WERI-Rb-1 (cell line): ENCODE measurements around the gene HIGD1C.

Experiments used
- DNase-seq: peaks from one replicate; pipeline ENCODE4 v3.0.0-alpha.2; 2020
- H3K27ac ChIP-seq: fragments of 250-450 bp; sonication (Bioruptor Pico); 2 replicates; pipeline ENCODE4 v1.5.1; 2020; ENCODE audit warnings: mild to moderate bottlenecking, moderate library complexity
- H3K27me3 ChIP-seq: fragments of 250-450 bp; sonication (Bioruptor Pico); 2 replicates; pipeline ENCODE4 v1.5.1; 2021; ENCODE audit warnings: mild to moderate bottlenecking, low read depth, moderate library complexity; ENCODE audit not compliant: insufficient read depth, severe bottlenecking
- H3K36me3 ChIP-seq: fragments of 250-450 bp; sonication (Bioruptor Pico); 2 replicates; pipeline ENCODE4 v1.5.1; 2020; ENCODE audit warnings: mild to moderate bottlenecking, moderate library complexity
- H3K4me3 ChIP-seq: 2 replicates; pipeline ENCODE4 v1.5.1; 2011; ENCODE audit warnings: low read depth, mild to moderate bottlenecking, control low read depth, low read length
- H3K9me3 ChIP-seq: fragments of 250-450 bp; sonication (Bioruptor Pico); 2 replicates; pipeline ENCODE4 v1.5.1; 2021; ENCODE audit warnings: mild to moderate bottlenecking, moderate library complexity; ENCODE audit not compliant: severe bottlenecking
- CTCF ChIP-seq: IDR thresholded peaks from 2 replicates; pipeline ENCODE4 v1.5.1; 2011; ENCODE audit warnings: low read depth, mild to moderate bottlenecking, control low read depth, inconsistent platforms, low read length

Gene HIGD1C

GRCh38 chr12:51000245-51000644, 47.9 kb downstream of the HIGD1C start:
- no peak overlapping the region for H3K27ac ChIP-seq
- H3K4me3 ChIP-seq: no peak overlapping the region
- no peaks in the 10 kb centered on the region for H3K27me3 ChIP-seq
- DNase-seq: no peak
- peaks cover 55% of the 10 kb centered on the region for H3K36me3 ChIP-seq
- no peak for TF ChIP-seq CTCF
- H3K9me3 ChIP-seq: no peaks in the 10 kb centered on the region

GRCh38 chr12:51001799-51002198, 49.5 kb downstream of the HIGD1C start:
- Histone ChIP-seq H3K27me3 (no peaks in the 10 kb centered on the region), H3K4me3 (no peak overlapping the region), H3K27ac (no peak overlapping the region), H3K9me3 (no peaks in the 10 kb centered on the region), H3K36me3 (peaks cover 53% of the 10 kb centered on the region)
- TF ChIP-seq CTCF: no peak
- no peak for DNase-seq

GRCh38 chr12:51004504-51004903, 52.2 kb downstream of the HIGD1C start:
- Histone ChIP-seq H3K27me3 (no peaks in the 10 kb centered on the region), H3K36me3 (peaks cover 54% of the 10 kb centered on the region), H3K27ac (no peak overlapping the region), H3K9me3 (no peaks in the 10 kb centered on the region), H3K4me3 (no peak overlapping the region)
- no peak for DNase-seq
- no peak for TF ChIP-seq CTCF

GRCh38 chr12:51005030-51005429, 52.7 kb downstream of the HIGD1C start:
- Histone ChIP-seq H3K9me3 (no peaks in the 10 kb centered on the region), H3K27me3 (no peaks in the 10 kb centered on the region), H3K4me3 (no peak overlapping the region), H3K27ac (no peak overlapping the region), H3K36me3 (peaks cover 50% of the 10 kb centered on the region)
- no peak for TF ChIP-seq CTCF
- no peak for DNase-seq

- H3K4me3 ChIP-seq: no peak overlapping the region
- no peak for TF ChIP-seq CTCF
- no peaks in the 10 kb centered on the region for H3K27me3 ChIP-seq
- peaks cover 46% of the 10 kb centered on the region for H3K36me3 ChIP-seq
- DNase-seq: no peak
- no peaks in the 10 kb centered on the region for H3K9me3 ChIP-seq
- H3K27ac ChIP-seq: no peak overlapping the region
These were observed 53.3 kb downstream of the HIGD1C start for GRCh38 chr12:51005671-51006070.

- no peaks in the 10 kb centered on the region for H3K27me3 ChIP-seq
- no peak for DNase-seq
- TF ChIP-seq CTCF: no peak
- H3K4me3 ChIP-seq: no peak overlapping the region
- no peak overlapping the region for H3K27ac ChIP-seq
- no peaks in the 10 kb centered on the region for H3K9me3 ChIP-seq
- peaks cover 46% of the 10 kb centered on the region for H3K36me3 ChIP-seq
These were observed 56.1 kb downstream of the HIGD1C start for GRCh38 chr12:51008329-51009055.
